ENCODE results near the gene NOTCH1. TPM values are rescaled to one million over a fixed set of nuclear protein-coding genes. Genes with fewer than 3 reads are reported as not detected.

NOTCH1 gene
- total RNA-seq, 4 donors from 2014 or later = 71.0 to 160 (median 114) TPM

GRCh38 chr9:136462664-136463063 is 83.2 kb downstream of the NOTCH1 start:
- DNase-seq (ENCODE audit: low spot score in 2 of 2) = no peak
- H3K4me3 ChIP-seq = no peak overlapping the region
- H3K36me3 ChIP-seq = peaks cover 100% of the 10 kb centered on the region
- no peaks in the 10 kb centered on the region for H3K4me1 ChIP-seq
- TF ChIP-seq POLR2AphosphoS5 (IDR thresholded peaks at IDR 0.05) = no peak
- TF ChIP-seq EP300 (IDR thresholded peaks at IDR 0.05) = no peak
- TF ChIP-seq, protein P1, sequence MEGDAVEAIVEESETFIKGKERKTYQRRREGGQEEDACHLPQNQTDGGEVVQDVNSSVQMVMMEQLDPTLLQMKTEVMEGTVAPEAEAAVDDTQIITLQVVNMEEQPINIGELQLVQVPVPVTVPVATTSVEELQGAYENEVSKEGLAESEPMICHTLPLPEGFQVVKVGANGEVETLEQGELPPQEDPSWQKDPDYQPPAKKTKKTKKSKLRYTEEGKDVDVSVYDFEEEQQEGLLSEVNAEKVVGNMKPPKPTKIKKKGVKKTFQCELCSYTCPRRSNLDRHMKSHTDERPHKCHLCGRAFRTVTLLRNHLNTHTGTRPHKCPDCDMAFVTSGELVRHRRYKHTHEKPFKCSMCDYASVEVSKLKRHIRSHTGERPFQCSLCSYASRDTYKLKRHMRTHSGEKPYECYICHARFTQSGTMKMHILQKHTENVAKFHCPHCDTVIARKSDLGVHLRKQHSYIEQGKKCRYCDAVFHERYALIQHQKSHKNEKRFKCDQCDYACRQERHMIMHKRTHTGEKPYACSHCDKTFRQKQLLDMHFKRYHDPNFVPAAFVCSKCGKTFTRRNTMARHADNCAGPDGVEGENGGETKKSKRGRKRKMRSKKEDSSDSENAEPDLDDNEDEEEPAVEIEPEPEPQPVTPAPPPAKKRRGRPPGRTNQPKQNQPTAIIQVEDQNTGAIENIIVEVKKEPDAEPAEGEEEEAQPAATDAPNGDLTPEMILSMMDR (IDR thresholded peaks at IDR 0.05) = no peak
- no peak for TF ChIP-seq POLR2A (IDR thresholded peaks at IDR 0.05)
- no peak overlapping the region for H3K27ac ChIP-seq
- H3K27me3 ChIP-seq = no peaks in the 10 kb centered on the region
- no peaks in the 10 kb centered on the region for H3K9me3 ChIP-seq
- WGBS = 94% methylated on average over 14 of the region's 17 CpGs

DNA sequence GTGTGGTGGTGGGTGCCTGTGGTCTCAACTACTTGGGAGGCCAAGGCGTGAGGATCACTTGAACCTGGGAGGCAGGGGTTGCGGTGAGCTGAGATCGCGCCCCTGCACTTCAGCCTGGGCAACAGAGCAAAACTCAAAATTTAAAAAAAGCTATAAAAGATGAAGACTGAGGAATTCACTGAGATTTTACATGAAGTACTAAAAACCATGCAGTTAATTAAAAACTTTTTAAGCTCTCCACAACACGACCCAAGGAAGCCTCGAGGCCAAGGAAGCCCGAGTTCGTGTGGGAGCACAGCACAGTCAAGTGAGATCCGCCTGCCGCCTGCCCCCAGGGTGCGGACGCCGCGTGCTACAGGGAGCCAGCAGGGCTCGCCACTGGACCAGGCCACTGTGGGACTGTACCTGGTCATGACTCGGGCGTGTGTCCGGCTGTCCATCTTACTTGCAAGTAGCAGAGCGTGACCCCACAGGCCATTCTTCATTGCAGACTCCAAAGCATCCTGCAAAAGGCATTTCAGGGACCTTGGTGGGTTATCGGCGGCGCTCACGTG is 85.0 kb downstream of the NOTCH1 start:
- WGBS = 93% methylated on average over 22 of the region's 23 CpGs
- TF ChIP-seq POLR2A (IDR thresholded peaks at IDR 0.05) = no peak
- TF ChIP-seq EP300 (IDR thresholded peaks at IDR 0.05) = no peak
- TF ChIP-seq POLR2AphosphoS5 (IDR thresholded peaks at IDR 0.05) = no peak
- TF ChIP-seq, protein P1 (IDR thresholded peaks at IDR 0.05) = no peak
- Histone ChIP-seq H3K4me1 (no peaks in the 10 kb centered on the region), H3K27ac (no peak overlapping the region), H3K4me3 (no peak overlapping the region), H3K27me3 (no peaks in the 10 kb centered on the region), H3K9me3 (no peaks in the 10 kb centered on the region), H3K36me3 (peaks cover 100% of the 10 kb centered on the region)
- no peak for DNase-seq (ENCODE audit: low spot score in 2 of 2)

- Histone ChIP-seq H3K4me3 (no peak overlapping the region), H3K9me3 (no peaks in the 10 kb centered on the region), H3K27me3 (no peaks in the 10 kb centered on the region), H3K27ac (no peak overlapping the region), H3K36me3 (peaks cover 100% of the 10 kb centered on the region), H3K4me1 (no peaks in the 10 kb centered on the region)
- no peak for DNase-seq (ENCODE audit: low spot score in 2 of 2)
- TF ChIP-seq EP300 (IDR thresholded peaks at IDR 0.05) = no peak
- 94% methylated on average over 28 of the region's 28 CpGs for WGBS
These were observed 86.4 kb downstream of the NOTCH1 start for GRCh38 chr9:136459425-136459824.

DNA sequence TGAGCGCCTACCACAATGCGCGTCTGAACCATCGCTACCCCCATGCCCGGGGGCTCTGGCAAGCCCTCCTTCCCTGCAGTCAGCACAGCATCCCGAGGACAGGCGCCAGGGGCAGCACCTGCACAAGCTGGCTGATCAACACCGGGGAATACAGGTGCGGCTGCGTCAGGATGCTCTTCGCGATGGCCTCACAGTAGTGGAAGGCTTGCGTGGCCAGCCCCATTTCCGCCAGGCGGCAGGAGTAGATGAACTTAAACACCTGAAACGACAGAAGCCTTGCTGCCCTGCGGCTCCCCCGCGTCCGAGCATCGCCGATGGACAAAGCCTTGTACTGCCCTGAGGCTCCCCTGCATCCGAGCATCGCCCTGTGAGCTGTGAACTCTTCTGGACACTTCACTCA is 88.5 kb downstream of the NOTCH1 start:
- H3K27me3 ChIP-seq = no peaks in the 10 kb centered on the region
- H3K4me1 ChIP-seq = no peaks in the 10 kb centered on the region
- H3K27ac ChIP-seq = no peak overlapping the region
- H3K9me3 ChIP-seq = no peaks in the 10 kb centered on the region
- no peak for DNase-seq (ENCODE audit: low spot score in 2 of 2)
- WGBS = 97% methylated on average over 12 of the region's 24 CpGs
- H3K4me3 ChIP-seq = no peak overlapping the region
- TF ChIP-seq, protein P1 (IDR thresholded peaks at IDR 0.05) = no peak
- no peak for TF ChIP-seq POLR2AphosphoS5 (IDR thresholded peaks at IDR 0.05)
- TF ChIP-seq EP300 (IDR thresholded peaks at IDR 0.05) = no peak
- H3K36me3 ChIP-seq = peaks cover 98% of the 10 kb centered on the region

- Histone ChIP-seq H3K27me3 (no peaks in the 10 kb centered on the region), H3K36me3 (peaks cover 93% of the 10 kb centered on the region), H3K9me3 (no peaks in the 10 kb centered on the region), H3K4me1 (no peaks in the 10 kb centered on the region), H3K27ac (no peak overlapping the region), H3K4me3 (no peak overlapping the region)
- WGBS = 90% methylated on average over 4 of the region's 9 CpGs
- TF ChIP-seq, protein P1 (IDR thresholded peaks at IDR 0.05) = no peak
- TF ChIP-seq EP300 (IDR thresholded peaks at IDR 0.05) (no peak), POLR2AphosphoS5 (IDR thresholded peaks at IDR 0.05) (no peak), POLR2A (IDR thresholded peaks at IDR 0.05) (no peak)
- no peak for DNase-seq (ENCODE audit: low spot score in 2 of 2)
These were observed 89.6 kb downstream of the NOTCH1 start for GRCh38 chr9:136456258-136456657.
